ENCODE results near the gene GLIPR2. TPM values are rescaled to one million over a fixed set of nuclear protein-coding genes. Genes with fewer than 3 reads are reported as not detected.

GLIPR2 gene
- total and polyA plus RNA-seq, 2 of the 13 experiments (the other 11 are each of a cell fraction or from before 2014, with no cell fraction given): 0.08 to 0.42 TPM

DNA sequence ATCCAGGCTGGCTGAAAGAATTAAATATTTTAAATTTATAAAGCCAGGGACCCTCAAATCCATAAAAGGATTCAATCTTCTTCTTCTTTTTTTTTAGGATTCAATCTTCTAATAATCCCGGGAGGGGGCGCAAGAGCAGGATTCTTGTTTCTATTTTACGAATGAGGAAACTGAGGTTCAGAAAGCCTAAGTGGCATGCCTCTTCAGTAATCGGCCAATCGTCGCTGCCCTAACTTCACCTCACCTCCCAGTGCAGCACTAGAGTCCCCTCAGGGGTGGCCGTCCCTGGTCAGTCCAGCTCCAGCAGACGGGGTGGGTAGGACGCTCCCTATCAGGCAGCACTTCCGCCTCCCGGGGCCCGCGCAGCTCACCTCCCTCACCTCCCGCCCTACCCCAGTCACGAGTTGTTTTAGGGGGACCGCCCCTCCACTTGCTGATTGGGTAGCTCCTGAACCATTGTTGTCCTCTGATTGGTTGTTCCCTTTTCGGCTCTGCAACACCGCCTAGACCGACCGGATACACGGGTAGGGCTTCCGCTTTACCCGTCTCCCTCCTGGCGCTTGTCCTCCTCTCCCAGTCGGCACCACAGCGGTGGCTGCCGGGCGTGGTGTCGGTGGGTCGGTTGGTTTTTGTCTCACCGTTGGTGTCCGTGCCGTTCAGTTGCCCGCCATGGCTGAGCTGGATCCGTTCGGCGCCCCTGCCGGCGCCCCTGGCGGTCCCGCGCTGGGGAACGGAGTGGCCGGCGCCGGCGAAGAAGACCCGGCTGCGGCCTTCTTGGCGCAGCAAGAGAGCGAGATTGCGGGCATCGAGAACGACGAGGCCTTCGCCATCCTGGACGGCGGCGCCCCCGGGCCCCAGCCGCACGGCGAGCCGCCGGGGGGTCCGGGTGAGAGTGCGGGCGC is 54.1 kb downstream of the GLIPR2 start, which contains the start of gene CLTA (continued):
- TF ChIP-seq ZNF367 (CRISPR knock-in tag; IDR thresholded peaks at IDR 0.05; ENCODE audit: borderline replicate concordance): peak; percentile 86; the same call in 1 of the 2 replicates
- TF ChIP-seq, protein P1, sequence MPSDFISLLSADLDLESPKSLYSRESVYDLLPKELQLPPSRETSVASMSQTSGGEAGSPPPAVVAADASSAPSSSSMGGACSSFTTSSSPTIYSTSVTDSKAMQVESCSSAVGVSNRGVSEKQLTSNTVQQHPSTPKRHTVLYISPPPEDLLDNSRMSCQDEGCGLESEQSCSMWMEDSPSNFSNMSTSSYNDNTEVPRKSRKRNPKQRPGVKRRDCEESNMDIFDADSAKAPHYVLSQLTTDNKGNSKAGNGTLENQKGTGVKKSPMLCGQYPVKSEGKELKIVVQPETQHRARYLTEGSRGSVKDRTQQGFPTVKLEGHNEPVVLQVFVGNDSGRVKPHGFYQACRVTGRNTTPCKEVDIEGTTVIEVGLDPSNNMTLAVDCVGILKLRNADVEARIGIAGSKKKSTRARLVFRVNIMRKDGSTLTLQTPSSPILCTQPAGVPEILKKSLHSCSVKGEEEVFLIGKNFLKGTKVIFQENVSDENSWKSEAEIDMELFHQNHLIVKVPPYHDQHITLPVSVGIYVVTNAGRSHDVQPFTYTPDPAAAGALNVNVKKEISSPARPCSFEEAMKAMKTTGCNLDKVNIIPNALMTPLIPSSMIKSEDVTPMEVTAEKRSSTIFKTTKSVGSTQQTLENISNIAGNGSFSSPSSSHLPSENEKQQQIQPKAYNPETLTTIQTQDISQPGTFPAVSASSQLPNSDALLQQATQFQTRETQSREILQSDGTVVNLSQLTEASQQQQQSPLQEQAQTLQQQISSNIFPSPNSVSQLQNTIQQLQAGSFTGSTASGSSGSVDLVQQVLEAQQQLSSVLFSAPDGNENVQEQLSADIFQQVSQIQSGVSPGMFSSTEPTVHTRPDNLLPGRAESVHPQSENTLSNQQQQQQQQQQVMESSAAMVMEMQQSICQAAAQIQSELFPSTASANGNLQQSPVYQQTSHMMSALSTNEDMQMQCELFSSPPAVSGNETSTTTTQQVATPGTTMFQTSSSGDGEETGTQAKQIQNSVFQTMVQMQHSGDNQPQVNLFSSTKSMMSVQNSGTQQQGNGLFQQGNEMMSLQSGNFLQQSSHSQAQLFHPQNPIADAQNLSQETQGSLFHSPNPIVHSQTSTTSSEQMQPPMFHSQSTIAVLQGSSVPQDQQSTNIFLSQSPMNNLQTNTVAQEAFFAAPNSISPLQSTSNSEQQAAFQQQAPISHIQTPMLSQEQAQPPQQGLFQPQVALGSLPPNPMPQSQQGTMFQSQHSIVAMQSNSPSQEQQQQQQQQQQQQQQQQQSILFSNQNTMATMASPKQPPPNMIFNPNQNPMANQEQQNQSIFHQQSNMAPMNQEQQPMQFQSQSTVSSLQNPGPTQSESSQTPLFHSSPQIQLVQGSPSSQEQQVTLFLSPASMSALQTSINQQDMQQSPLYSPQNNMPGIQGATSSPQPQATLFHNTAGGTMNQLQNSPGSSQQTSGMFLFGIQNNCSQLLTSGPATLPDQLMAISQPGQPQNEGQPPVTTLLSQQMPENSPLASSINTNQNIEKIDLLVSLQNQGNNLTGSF (CRISPR knock-in tag; IDR thresholded peaks at IDR 0.05): no peak
- peak; percentile 64; the same call in 1 of the 2 replicates for TF ChIP-seq MED13 (CRISPR knock-in tag; IDR thresholded peaks at IDR 0.05)
- no peak for TF ChIP-seq ZEB1 (IDR thresholded peaks at IDR 0.05; ENCODE audit: insufficient replicate concordance, low read depth)
- TF ChIP-seq RNF2 (conservative IDR thresholded peaks at IDR 0.05; ENCODE audit: low read depth): 0 out of 2 replicates have a peak, but pooled peaks have one; percentile 55
- TF ChIP-seq ARNT2 (CRISPR knock-in tag; IDR thresholded peaks at IDR 0.05; ENCODE audit: low read depth): peak; percentile 78; the same call in 1 of the 2 replicates
- TF ChIP-seq NAIF1 (CRISPR knock-in tag; IDR thresholded peaks at IDR 0.05; ENCODE audit: borderline replicate concordance): 0 out of 2 replicates have a peak, but pooled peaks have one; percentile 39
- 0 out of 2 replicates have a peak, but pooled peaks have one; percentile 28 for TF ChIP-seq ESRRA (CRISPR knock-in tag; IDR thresholded peaks at IDR 0.05; ENCODE audit: low read depth)
- 0 out of 2 replicates have a peak, but pooled peaks have one; percentile 82 for TF ChIP-seq ZNF552 (CRISPR knock-in tag; IDR thresholded peaks at IDR 0.05; ENCODE audit: borderline replicate concordance)
- TF ChIP-seq ZNF101 (CRISPR knock-in tag; IDR thresholded peaks at IDR 0.05; ENCODE audit: borderline replicate concordance, low read depth): 0 out of 2 replicates have a peak, but pooled peaks have one; percentile 31
- peak; percentile 84; the same call in 1 of the 2 replicates for TF ChIP-seq ZNF230 (CRISPR knock-in tag; IDR thresholded peaks at IDR 0.05)
- no peak for TF ChIP-seq RBAK (CRISPR knock-in tag; IDR thresholded peaks at IDR 0.05)
- TF ChIP-seq, protein P2, sequence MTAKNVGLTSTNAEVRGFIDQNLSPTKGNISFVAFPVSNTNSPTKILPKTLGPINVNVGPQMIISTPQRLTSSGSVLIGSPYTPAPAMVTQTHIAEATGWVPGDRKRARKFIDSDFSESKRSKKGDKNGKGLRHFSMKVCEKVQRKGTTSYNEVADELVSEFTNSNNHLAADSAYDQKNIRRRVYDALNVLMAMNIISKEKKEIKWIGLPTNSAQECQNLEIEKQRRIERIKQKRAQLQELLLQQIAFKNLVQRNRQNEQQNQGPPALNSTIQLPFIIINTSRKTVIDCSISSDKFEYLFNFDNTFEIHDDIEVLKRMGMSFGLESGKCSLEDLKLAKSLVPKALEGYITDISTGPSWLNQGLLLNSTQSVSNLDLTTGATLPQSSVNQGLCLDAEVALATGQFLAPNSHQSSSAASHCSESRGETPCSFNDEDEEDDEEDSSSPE (CRISPR knock-in tag; IDR thresholded peaks at IDR 0.05): peak; percentile 83
- 0 out of 2 replicates have a peak, but pooled peaks have one; percentile 24 for TF ChIP-seq STAT5B (CRISPR knock-in tag; IDR thresholded peaks at IDR 0.05)
- TF ChIP-seq ZNF768 (CRISPR knock-in tag; IDR thresholded peaks at IDR 0.05): peak; percentile 74; the same call in 1 of the 2 replicates
- TF ChIP-seq POLR2AphosphoS5 (IDR thresholded peaks at IDR 0.05; ENCODE audit: low read depth, low read length): peak; percentile 96
- TF ChIP-seq ASH2L (IDR thresholded peaks at IDR 0.05; ENCODE audit: insufficient read length, low read depth, low read length): peak; percentile 93
- peak; percentile 65 for TF ChIP-seq XRCC5 (optimal IDR thresholded peaks at IDR 0.05; ENCODE audit: low read length)
- peak; percentile 53; the same call in 1 of the 2 replicates for TF ChIP-seq SMAD3 (CRISPR knock-in tag; IDR thresholded peaks at IDR 0.05)
- TF ChIP-seq TARDBP (CRISPR knock-in tag; IDR thresholded peaks at IDR 0.05): no peak
- peak; percentile 50; the same call in 1 of the 2 replicates for TF ChIP-seq ZNF430 (CRISPR knock-in tag; IDR thresholded peaks at IDR 0.05)
- TF ChIP-seq, protein P3, sequence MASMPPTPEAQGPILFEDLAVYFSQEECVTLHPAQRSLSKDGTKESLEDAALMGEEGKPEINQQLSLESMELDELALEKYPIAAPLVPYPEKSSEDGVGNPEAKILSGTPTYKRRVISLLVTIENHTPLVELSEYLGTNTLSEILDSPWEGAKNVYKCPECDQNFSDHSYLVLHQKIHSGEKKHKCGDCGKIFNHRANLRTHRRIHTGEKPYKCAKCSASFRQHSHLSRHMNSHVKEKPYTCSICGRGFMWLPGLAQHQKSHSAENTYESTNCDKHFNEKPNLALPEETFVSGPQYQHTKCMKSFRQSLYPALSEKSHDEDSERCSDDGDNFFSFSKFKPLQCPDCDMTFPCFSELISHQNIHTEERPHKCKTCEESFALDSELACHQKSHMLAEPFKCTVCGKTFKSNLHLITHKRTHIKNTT (CRISPR knock-in tag; IDR thresholded peaks at IDR 0.05): no peak
